DND-41 (cell line): ENCODE data around the gene KICS2.

Experiments
- ATAC-seq: fragments of 200-7000 bp; cut with Tn5 transposase; 3 replicates; pipeline ENCODE4 v1.9.1; 2021; ENCODE audit warnings: low read depth; ENCODE audit not compliant: insufficient read depth
- DNase-seq: peaks from one replicate; pipeline ENCODE4 v3.0.0-alpha.2; 2020
- H2AFZ ChIP-seq: 2 replicates; pipeline ENCODE4 v1.6.0; 2012; ENCODE audit warnings: low read depth, low read length
- H3K27ac ChIP-seq: 2 replicates; pipeline ENCODE4 v1.5.1; 2012; ENCODE audit warnings: low read length, inconsistent platforms
- H3K27me3 ChIP-seq: fragments of 200-600 bp; sonication (generic); 2 replicates; pipeline ENCODE4 v1.6.0; 2012; ENCODE audit warnings: low read length, mild to moderate bottlenecking, inconsistent platforms; ENCODE audit not compliant: insufficient read depth, poor library complexity
- H3K36me3 ChIP-seq: 2 replicates; pipeline ENCODE4 v1.5.1; 2012; ENCODE audit warnings: low read length, inconsistent platforms; ENCODE audit not compliant: insufficient read depth
- H3K4me1 ChIP-seq: 2 replicates; pipeline ENCODE4 v1.5.1; 2012; ENCODE audit warnings: mild to moderate bottlenecking, low read length; ENCODE audit not compliant: insufficient read depth
- H3K4me2 ChIP-seq: 2 replicates; pipeline ENCODE4 v1.6.0; 2012; ENCODE audit warnings: mild to moderate bottlenecking, moderate library complexity, low read length, inconsistent platforms; ENCODE audit not compliant: insufficient read depth
- H3K4me3 ChIP-seq, 2 experiments: fragments of 200-600 bp in 1 of 2; shearing (Covaris generic) in 1 of 2; 2 replicates each; pipeline ENCODE4 v1.5.1; 2012 to 2016; ENCODE audit warnings: inconsistent platforms in 2 of 2, low read length in 2 of 2, mild to moderate bottlenecking in 2 of 2, low read depth in 1 of 2, moderate library complexity in 1 of 2
- H3K79me2 ChIP-seq: 2 replicates; pipeline ENCODE4 v1.6.0; 2012; ENCODE audit warnings: low read length, inconsistent platforms; ENCODE audit not compliant: insufficient read depth
- H3K9ac ChIP-seq: 2 replicates; pipeline ENCODE4 v1.6.0; 2012; ENCODE audit warnings: low read depth, mild to moderate bottlenecking, inconsistent platforms, low read length, moderate library complexity
- H3K9me3 ChIP-seq: 2 replicates; pipeline ENCODE4 v1.5.1; 2012; ENCODE audit warnings: low read length, moderate library complexity, mild to moderate bottlenecking, inconsistent platforms; ENCODE audit not compliant: insufficient read depth, severe bottlenecking
- H4K20me1 ChIP-seq: 2 replicates; pipeline ENCODE4 v1.6.0; 2012; ENCODE audit warnings: low read length; ENCODE audit not compliant: insufficient read depth
- EZH2 ChIP-seq: IDR thresholded peaks from 3 replicates; pipeline ENCODE4 v1.6.1; 2012; ENCODE audit warnings: borderline replicate concordance, low read depth, mild to moderate bottlenecking, moderate library complexity, low read length, inconsistent platforms; ENCODE audit not compliant: severe bottlenecking
- TF ChIP-seq, protein P1 (sequence below): IDR thresholded peaks from 2 replicates; pipeline ENCODE4 v1.5.1; 2012; ENCODE audit warnings: borderline replicate concordance, low read length, moderate library complexity, mild to moderate bottlenecking; ENCODE audit not compliant: poor library complexity, severe bottlenecking; ENCODE audit errors: extremely low read depth

The KICS2 gene

GRCh38 chr12:64240781-64241180, 18.7 kb upstream of the KICS2 start:
- DNase-seq (no peak), ATAC-seq (no peak)
- Histone ChIP-seq H2AFZ (no peak overlapping the region), H3K9me3 (no peaks in the 10 kb centered on the region), H3K27ac (no peak overlapping the region), H3K4me1 (no peaks in the 10 kb centered on the region), H3K79me2 (no peaks in the 10 kb centered on the region), H3K36me3 (no peaks in the 10 kb centered on the region), H3K27me3 (no peaks in the 10 kb centered on the region), H4K20me1 (no peaks in the 10 kb centered on the region), H3K9ac (no peak overlapping the region), H3K4me2 (no peak overlapping the region), H3K4me3 (no peak overlapping the region)
- no peak for TF ChIP-seq EZH2
- TF ChIP-seq, protein P1, sequence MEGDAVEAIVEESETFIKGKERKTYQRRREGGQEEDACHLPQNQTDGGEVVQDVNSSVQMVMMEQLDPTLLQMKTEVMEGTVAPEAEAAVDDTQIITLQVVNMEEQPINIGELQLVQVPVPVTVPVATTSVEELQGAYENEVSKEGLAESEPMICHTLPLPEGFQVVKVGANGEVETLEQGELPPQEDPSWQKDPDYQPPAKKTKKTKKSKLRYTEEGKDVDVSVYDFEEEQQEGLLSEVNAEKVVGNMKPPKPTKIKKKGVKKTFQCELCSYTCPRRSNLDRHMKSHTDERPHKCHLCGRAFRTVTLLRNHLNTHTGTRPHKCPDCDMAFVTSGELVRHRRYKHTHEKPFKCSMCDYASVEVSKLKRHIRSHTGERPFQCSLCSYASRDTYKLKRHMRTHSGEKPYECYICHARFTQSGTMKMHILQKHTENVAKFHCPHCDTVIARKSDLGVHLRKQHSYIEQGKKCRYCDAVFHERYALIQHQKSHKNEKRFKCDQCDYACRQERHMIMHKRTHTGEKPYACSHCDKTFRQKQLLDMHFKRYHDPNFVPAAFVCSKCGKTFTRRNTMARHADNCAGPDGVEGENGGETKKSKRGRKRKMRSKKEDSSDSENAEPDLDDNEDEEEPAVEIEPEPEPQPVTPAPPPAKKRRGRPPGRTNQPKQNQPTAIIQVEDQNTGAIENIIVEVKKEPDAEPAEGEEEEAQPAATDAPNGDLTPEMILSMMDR = no peak

- H3K36me3 ChIP-seq = no peaks in the 10 kb centered on the region
- no peaks in the 10 kb centered on the region for H3K4me1 ChIP-seq
- no peaks in the 10 kb centered on the region for H4K20me1 ChIP-seq
- no peak overlapping the region for H2AFZ ChIP-seq
- H3K4me2 ChIP-seq = no peak overlapping the region
- no peak for DNase-seq
- no peaks in the 10 kb centered on the region for H3K9me3 ChIP-seq
- no peak overlapping the region for H3K27ac ChIP-seq
- no peaks in the 10 kb centered on the region for H3K79me2 ChIP-seq
- no peak overlapping the region for H3K9ac ChIP-seq
- no peaks in the 10 kb centered on the region for H3K27me3 ChIP-seq
- ATAC-seq = no peak
- TF ChIP-seq EZH2 = no peak
- TF ChIP-seq, protein P1 = no peak
- H3K4me3 ChIP-seq = no peak overlapping the region
Measured at GRCh38 chr12:64237382-64237781, 15.3 kb upstream of the KICS2 start.

DNA sequence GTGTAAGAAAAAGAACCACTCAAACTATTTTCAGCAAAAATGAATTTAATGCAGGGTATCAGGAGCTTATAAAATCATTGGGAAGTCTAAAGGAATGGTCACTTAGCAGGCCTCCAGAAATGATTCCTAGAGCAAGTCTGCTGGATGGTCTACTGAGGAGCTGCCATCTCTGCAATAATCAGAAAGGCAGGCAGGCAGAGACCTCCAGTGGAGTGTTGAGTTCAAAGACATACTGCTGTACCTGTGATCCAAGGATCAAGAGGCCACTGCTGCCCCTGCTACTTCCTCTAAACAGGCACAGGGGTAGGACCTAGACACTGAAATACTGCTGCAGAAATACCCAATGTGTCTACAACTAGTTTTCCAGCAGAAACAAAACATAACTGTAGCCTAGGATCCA, 14.5 kb upstream of the KICS2 start:
- H3K4me3 ChIP-seq = no peak overlapping the region
- H3K9me3 ChIP-seq = no peaks in the 10 kb centered on the region
- no peaks in the 10 kb centered on the region for H3K36me3 ChIP-seq
- no peaks in the 10 kb centered on the region for H4K20me1 ChIP-seq
- H3K27ac ChIP-seq = no peak overlapping the region
- H3K79me2 ChIP-seq = no peaks in the 10 kb centered on the region
- no peak for TF ChIP-seq EZH2
- TF ChIP-seq, protein P1 = no peak
- no peaks in the 10 kb centered on the region for H3K27me3 ChIP-seq
- no peak overlapping the region for H2AFZ ChIP-seq
- no peak overlapping the region for H3K4me2 ChIP-seq
- no peak for ATAC-seq
- DNase-seq = no peak
- H3K9ac ChIP-seq = no peak overlapping the region
- no peaks in the 10 kb centered on the region for H3K4me1 ChIP-seq

GRCh38 chr12:64232196-64232595, 10.1 kb upstream of the KICS2 start:
- Histone ChIP-seq H3K27me3 (no peaks in the 10 kb centered on the region), H2AFZ (no peak overlapping the region), H3K9ac (no peak overlapping the region), H3K36me3 (no peaks in the 10 kb centered on the region), H3K4me1 (no peaks in the 10 kb centered on the region), H3K27ac (no peak overlapping the region), H3K4me2 (no peak overlapping the region), H3K79me2 (no peaks in the 10 kb centered on the region), H4K20me1 (no peaks in the 10 kb centered on the region), H3K4me3 (no peak overlapping the region), H3K9me3 (no peaks in the 10 kb centered on the region)
- ATAC-seq (no peak), DNase-seq (no peak)
- TF ChIP-seq, protein P1 = no peak
- TF ChIP-seq EZH2 = no peak
